B cell (primary cell): Measurements from ENCODE around the gene SLC9A6. TPM values are rescaled to one million over a fixed set of nuclear protein-coding genes. Genes with fewer than 3 reads are reported as not detected.

Source experiments
- ATAC-seq: fragments of 200-7000 bp; cut with Tn5 transposase; one replicate; pipeline ENCODE4 v1.10.0; 2021; ENCODE audit warnings: low read depth, mild to moderate bottlenecking, moderate number of reproducible peaks, moderate library complexity
- CTCF ChIA-PET: fragments of 350-600 bp; sonication (Branson Sonifier 250); formaldehyde crosslinking; loops from one replicate; lab custom pipeline; 2021; ENCODE audit warnings: antibody characterized with exemption, inconsistent platforms; lab: Charles Lee
- POLR2A ChIA-PET: fragments of 350-600 bp; sonication (Branson Sonifier 250); formaldehyde crosslinking; loops from one replicate; lab custom pipeline; 2021; ENCODE audit warnings: antibody characterized with exemption; lab: Charles Lee
- DNase-seq: peaks from one replicate; pipeline ENCODE4 v3.0.0; 2013
- H2AFZ ChIP-seq: 2 replicates; pipeline ENCODE4 v1.6.1; 2012; ENCODE audit warnings: mild to moderate bottlenecking, low read depth, low read length; ENCODE audit not compliant: insufficient read depth, poor library complexity, severe bottlenecking
- H3K27ac ChIP-seq, 2 donors: 1 replicate in 1 of 2; 2 replicates in 1 of 2; pipeline ENCODE4 v1.5.1; 2012 to 2013; ENCODE audit warnings: low read length in 2 of 2, mild to moderate bottlenecking in 2 of 2, moderate library complexity in 1 of 2
- H3K27me3 ChIP-seq, 4 experiments: fragments of 200-600 bp in 1 of 4; sonication (generic) in 1 of 4; replicated peaks in 1 of 4; 1 replicate in 2 of 4; 2 replicates in 2 of 4; pipeline versions ENCODE4 v1.6.1 to v1.7.0; 2013 to 2016; ENCODE audit warnings: low read length in 3 of 4, mild to moderate bottlenecking in 2 of 4, mixed read lengths in 1 of 4, moderate library complexity in 1 of 4; ENCODE audit not compliant: insufficient read depth in 4 of 4, control insufficient read depth in 3 of 4; ENCODE audit errors: control extremely low read depth in 1 of 4
- H3K36me3 ChIP-seq, 2 experiments: replicated peaks in 1 of 2; 1 replicate in 1 of 2; 2 replicates in 1 of 2; pipeline versions ENCODE4 v1.6.1 to v1.7.1; 2013; ENCODE audit warnings: low read length in 1 of 2; ENCODE audit not compliant: insufficient read depth in 2 of 2, control insufficient read depth in 1 of 2; ENCODE audit errors: control extremely low read depth in 1 of 2, extremely low read depth in 1 of 2
- H3K4me1 ChIP-seq, 2 donors: fragments of 200-600 bp in 1 of 2; sonication (generic) in 1 of 2; 1 replicate in 1 of 2; 2 replicates in 1 of 2; pipeline versions ENCODE4 v1.5.1 to v1.6.1; 2013 to 2017; ENCODE audit warnings: low read length in 2 of 2; ENCODE audit not compliant: control insufficient read depth in 2 of 2, insufficient read depth in 2 of 2
- H3K4me2 ChIP-seq: replicated peaks from 2 replicates; pipeline ENCODE3; 2012; ENCODE audit warnings: mild to moderate bottlenecking, low read depth, low read length; ENCODE audit not compliant: poor library complexity, severe bottlenecking
- H3K4me3 ChIP-seq, 5 experiments: fragments of 200-600 bp in 1 of 5; sonication (generic) in 1 of 5; 1 replicate in 3 of 5; 2 replicates in 2 of 5; pipeline versions ENCODE4 v1.5.1 to v1.7.0; 2011 to 2016; ENCODE audit warnings: low read length in 4 of 5, mild to moderate bottlenecking in 4 of 5, low read depth in 2 of 5, control low read depth in 1 of 5, moderate library complexity in 1 of 5; ENCODE audit not compliant: insufficient read depth in 1 of 5; ENCODE audit errors: control extremely low read depth in 1 of 5, extremely low read depth in 1 of 5
- H3K79me2 ChIP-seq: fragments of 200-600 bp; sonication (generic); one replicate; pipeline ENCODE4 v1.6.0; 2016; ENCODE audit warnings: low read length; ENCODE audit not compliant: control insufficient read depth, insufficient read depth
- H3K9ac ChIP-seq: fragments of 200-600 bp; sonication (generic); 2 replicates; pipeline ENCODE4 v1.6.1; 2017; ENCODE audit warnings: mild to moderate bottlenecking, low read length, moderate library complexity
- H3K9me3 ChIP-seq, 3 donors: one replicate each; pipeline versions ENCODE4 v1.6.1 to v1.7.1; 2013; ENCODE audit warnings: low read length in 2 of 3; ENCODE audit not compliant: control insufficient read depth in 2 of 3, insufficient read depth in 1 of 3; ENCODE audit errors: control extremely low read depth in 1 of 3
- H4K20me1 ChIP-seq: 2 replicates; pipeline ENCODE4 v1.6.0; 2012; ENCODE audit warnings: mild to moderate bottlenecking, low read length; ENCODE audit not compliant: insufficient read depth, control insufficient read depth, poor library complexity, severe bottlenecking
- H3K27ac Mint-ChIP-seq: one replicate; pipeline ENCODE4 v1.8.0; 2021; ENCODE audit warnings: mixed read lengths
- H3K27me3 Mint-ChIP-seq: one replicate; pipeline ENCODE4 v1.8.0; 2021; ENCODE audit warnings: mixed read lengths
- H3K4me1 Mint-ChIP-seq: one replicate; pipeline ENCODE4 v1.8.0; 2021; ENCODE audit warnings: mixed read lengths
- H3K4me3 Mint-ChIP-seq: one replicate; pipeline ENCODE4 v1.8.0; 2021; ENCODE audit warnings: mixed read lengths
- H3K9me3 Mint-ChIP-seq: one replicate; pipeline ENCODE4 v1.8.0; 2022; ENCODE audit warnings: mixed read lengths; ENCODE audit not compliant: insufficient read depth
- CTCF ChIP-seq: fragments of 200-600 bp; IDR thresholded peaks from one replicate; pipeline ENCODE4 v1.8.0; 2022; ENCODE audit warnings: antibody characterized with exemption, mild to moderate bottlenecking
- EZH2 ChIP-seq: IDR thresholded peaks from 2 replicates; pipeline ENCODE4 v1.6.1; 2012; ENCODE audit warnings: borderline replicate concordance, low read depth, mild to moderate bottlenecking, moderate library complexity, low read length; ENCODE audit not compliant: insufficient read depth, poor library complexity, severe bottlenecking
- WGBS: methylation state at CpG from one replicate; pipeline ENCODE4 v1.1.5; 2013; ENCODE audit warnings: missing lambda C conversion rate; ENCODE audit not compliant: insufficient coverage; 5-methylcytosine and 5-hydroxymethylcytosine counted together
- intact Hi-C: fragments of 100-400 bp; cut with micrococcal nuclease; formaldehyde crosslinking; loops from one replicate; pipeline ENCODE4 v1.10.0; 2022
- polyA minus RNA-seq: library from RNA; depleted of rRNA, polyadenylated mRNA; stranded (reverse); fragments of >200 nt; gene quantifications from 2 replicates; pipeline ENCODE4 v1.2.3, GENCODE V29; 2012
- polyA plus RNA-seq: library from polyadenylated mRNA; depleted of rRNA; stranded (reverse); fragments of >200 nt; gene quantifications from 2 replicates; pipeline ENCODE4 v1.2.3, GENCODE V29; 2012
- total RNA-seq, 2 donors: library from RNA; stranded (reverse); fragments of 120-200 nt in 1 of 2; gene quantifications; 1 replicate in 1 of 2; 2 replicates in 1 of 2; pipeline versions ENCODE4 v1.2.3 to v1.2.4, GENCODE V29; 2013 to 2022

Gene SLC9A6
- total RNA-seq (14.5 and 15.2 TPM in 2 replicates), polyA plus RNA-seq (3.1 and 6.3 TPM in 2 replicates), polyA minus RNA-seq (7.2 and 9.1 TPM in 2 replicates)
- total RNA-seq (2013): 11.9 TPM

- Histone ChIP-seq H3K4me2 (peak within 1 kb of the TSS; percentile 80), H3K27me3 (no peaks in the 10 kb centered on the region), H3K9ac (peak within 1 kb of the TSS; percentile 78), H3K36me3 (no peaks in the 10 kb centered on the region), H4K20me1 (no peaks in the 10 kb centered on the region), H2AFZ (peak within 1 kb of the TSS; percentile 85), H3K9me3 (no peaks in the 10 kb centered on the region), H3K27ac (peak within 1 kb of the TSS; percentile 62 to 77), H3K79me2 (peaks cover 5% of the 10 kb centered on the region), H3K4me1 (peaks cover 23 to 33% of the 10 kb centered on the region in 2 donors), H3K4me3 (peak within 1 kb of the TSS; percentile 65 to 81 (median 77))
- 0% methylated on average over 52 of the region's 68 CpGs for WGBS
- peak; percentile 93 for ATAC-seq
- Mint-ChIP-seq H3K9me3 (no peaks in the 10 kb centered on the region), H3K4me1 (peaks cover 43% of the 10 kb centered on the region), H3K27ac (peak within 1 kb of the TSS; percentile 91), H3K4me3 (peak within 1 kb of the TSS; percentile 91), H3K27me3 (no peaks in the 10 kb centered on the region)
- intact Hi-C loops: loop anchor here (1.0 to 5.0 kb wide), 4 partner anchors 11 to 512 kb away; partner anchors contain the start of genes FHL1, HTATSF1 and INTS6L
- ChIA-PET POLR2A (no interaction called here), CTCF (interaction anchor here (0.8 kb wide), 1 partner anchor 43 kb away, joined by 3 read pairs; no protein-coding TSS in a partner anchor)
- DNase-seq: peak; percentile 76
- TF ChIP-seq CTCF (no peak), EZH2 (no peak)
Measured at GRCh38 chrX:135985157-135985972, at the start of gene SLC9A6. SLC9A6 (plus strand) TSS chrX:135985435; CDS start chrX:135985659, 224 bp downstream.

GRCh38 chrX:135944486-135944885 lies 40.7 kb upstream of the SLC9A6 start:
- intact Hi-C loops: no loop called here
- no peak overlapping the region for H3K27ac Mint-ChIP-seq
- ChIA-PET POLR2A (no interaction called here), CTCF (no interaction called here)
- Histone ChIP-seq H3K79me2 (no peaks in the 10 kb centered on the region), H3K9ac (no peak overlapping the region), H3K4me2 (no peak overlapping the region), H3K36me3 (no peaks in the 10 kb centered on the region), H3K4me1 (no peaks in the 10 kb centered on the region), H3K27me3 (no peaks in the 10 kb centered on the region), H3K4me3 (no peak overlapping the region), H4K20me1 (no peaks in the 10 kb centered on the region), H3K9me3 (peaks cover 0 to 6% (median 0%) of the 10 kb centered on the region in 3 donors), H3K27ac (no peak overlapping the region), H2AFZ (no peak overlapping the region)
- TF ChIP-seq EZH2 (no peak), CTCF (no peak)
- ATAC-seq (no peak), DNase-seq (no peak)
- H3K27me3 Mint-ChIP-seq: no peaks in the 10 kb centered on the region
- WGBS: no CpG with 5 or more reads among the region's 2 CpGs
- no peaks in the 10 kb centered on the region for H3K4me1 Mint-ChIP-seq
- no peak overlapping the region for H3K4me3 Mint-ChIP-seq
- no peaks in the 10 kb centered on the region for H3K9me3 Mint-ChIP-seq
